H1 (cell line): ENCODE measurements around the gene HES5. TPM values are rescaled to one million over a fixed set of nuclear protein-coding genes. Genes with fewer than 3 reads are reported as not detected.

Experiments
- CTCF ChIA-PET: fragments of 300-600 bp; sonication (Branson Sonifier 250); formaldehyde crosslinking; loops from one replicate; lab custom pipeline; 2021; ENCODE audit not compliant: partially characterized antibody; lab: Charles Lee
- POLR2A ChIA-PET: fragments of 300-600 bp; sonication (Branson Sonifier 250); formaldehyde crosslinking; loops from one replicate; lab custom pipeline; 2021; ENCODE audit warnings: inconsistent platforms; ENCODE audit not compliant: partially characterized antibody; lab: Charles Lee
- DNase-seq, 2 experiments: peaks; one replicate each; pipeline versions ENCODE4 v3.0.0 to v3.0.0-alpha.2; 2010 to 2022; ENCODE audit warnings: low spot score in 2 of 2, low read depth in 1 of 2, mixed read lengths in 1 of 2
- FAIRE-seq: peaks from 2 replicates; lab custom pipeline; 2011; peaks lifted over from hg19 to GRCh38; lab: Jason Lieb, UNC
- H2AFZ ChIP-seq: 2 replicates; pipeline ENCODE4 v1.8.1; 2012; ENCODE audit warnings: low read length, inconsistent platforms
- H2AK5ac ChIP-seq: 2 replicates; pipeline ENCODE4 v1.6.1; 2013; ENCODE audit warnings: low read depth, low read length
- H2BK120ac ChIP-seq: replicated peaks from 2 replicates; pipeline ENCODE3; 2013; ENCODE audit warnings: low read depth, low read length, inconsistent platforms
- H2BK12ac ChIP-seq: 2 replicates; pipeline ENCODE4 v1.6.1; 2013; ENCODE audit warnings: low read depth, low read length
- H2BK15ac ChIP-seq: 2 replicates; pipeline ENCODE4 v1.6.1; 2013; ENCODE audit warnings: low read length
- H2BK20ac ChIP-seq: 2 replicates; pipeline ENCODE4 v1.6.1; 2013; ENCODE audit warnings: low read length
- H2BK5ac ChIP-seq: 2 replicates; pipeline ENCODE4 v1.6.1; 2013; ENCODE audit warnings: low read depth, low read length
- H3K14ac ChIP-seq: 2 replicates; pipeline ENCODE4 v1.6.1; 2013; ENCODE audit warnings: inconsistent platforms; ENCODE audit not compliant: insufficient read length
- H3K18ac ChIP-seq: 2 replicates; pipeline ENCODE4 v1.6.1; 2013; ENCODE audit warnings: low read length; ENCODE audit errors: extremely low read depth
- H3K23ac ChIP-seq: 2 replicates; pipeline ENCODE4 v1.6.1; 2013; ENCODE audit warnings: inconsistent platforms; ENCODE audit not compliant: insufficient read length
- H3K23me2 ChIP-seq: 2 replicates; pipeline ENCODE4 v1.6.1; 2013; ENCODE audit warnings: low read depth, low read length
- H3K27ac ChIP-seq: 2 replicates; pipeline ENCODE4 v1.6.1; 2011; ENCODE audit warnings: low read depth, low read length, inconsistent platforms
- H3K27me3 ChIP-seq, 4 experiments: replicated peaks in 1 of 4; 1 replicate in 1 of 4; 2 replicates in 3 of 4; pipeline versions ENCODE4 v1.6.1 to v1.8.1; 2011 to 2013; ENCODE audit warnings: low read length in 3 of 4, mild to moderate bottlenecking in 3 of 4, inconsistent platforms in 2 of 4, mixed read lengths in 2 of 4, moderate library complexity in 1 of 4; ENCODE audit not compliant: control insufficient read depth in 3 of 4, insufficient read depth in 3 of 4; ENCODE audit errors: extremely low read depth in 1 of 4
- H3K36me3 ChIP-seq, 4 experiments: 2 replicates each; pipeline versions ENCODE4 v1.6.1 to v1.8.1; 2011 to 2013; ENCODE audit warnings: mild to moderate bottlenecking in 4 of 4, low read length in 3 of 4, moderate library complexity in 2 of 4, control low read depth in 1 of 4, inconsistent platforms in 1 of 4; ENCODE audit not compliant: insufficient read depth in 4 of 4, control insufficient read depth in 2 of 4
- H3K4ac ChIP-seq: replicated peaks from 2 replicates; pipeline ENCODE3; 2013; ENCODE audit warnings: low read length, low read depth, mixed read lengths, inconsistent platforms; ENCODE audit not compliant: insufficient read length
- H3K4me1 ChIP-seq, 4 experiments: replicated peaks in 1 of 4; 1 replicate in 1 of 4; 2 replicates in 3 of 4; pipeline versions ENCODE4 v1.6.1 to v1.8.1; 2011 to 2013; ENCODE audit warnings: low read length in 3 of 4, inconsistent platforms in 2 of 4, mixed read lengths in 1 of 4; ENCODE audit not compliant: insufficient read depth in 4 of 4, control insufficient read depth in 3 of 4
- H3K4me2 ChIP-seq, 2 experiments: 2 replicates each; pipeline versions ENCODE4 v1.6.1 to v1.8.1; 2011 to 2013; ENCODE audit warnings: low read depth in 2 of 2, low read length in 2 of 2, control low read depth in 1 of 2, inconsistent platforms in 1 of 2, mild to moderate bottlenecking in 1 of 2; ENCODE audit not compliant: insufficient read depth in 1 of 2
- H3K4me3 ChIP-seq, 4 experiments: fragments of 200-600, 300-600 bp in 1 of 4; sonication (generic), shearing (Covaris generic), sonication (Bioruptor Twin) in 1 of 4; 2 replicates each; pipeline versions ENCODE4 v1.5.1 to v1.8.1; 2011 to 2016; ENCODE audit warnings: low read length in 4 of 4, low read depth in 3 of 4, control low read depth in 2 of 4, inconsistent platforms in 2 of 4, mild to moderate bottlenecking in 2 of 4, mixed read lengths in 1 of 4, moderate library complexity in 1 of 4; ENCODE audit not compliant: insufficient read depth in 2 of 4; ENCODE audit errors: extremely low read depth in 1 of 4
- H3K56ac ChIP-seq: replicated peaks from 2 replicates; pipeline ENCODE3; 2013; ENCODE audit warnings: low read depth, mild to moderate bottlenecking, mixed read lengths, low read length, inconsistent platforms; ENCODE audit not compliant: insufficient read length
- H3K79me1 ChIP-seq: 2 replicates; pipeline ENCODE4 v1.6.1; 2013; ENCODE audit warnings: low read depth, low read length, control low read depth
- H3K79me2 ChIP-seq, 2 experiments: 2 replicates each; pipeline versions ENCODE4 v1.6.1 to v1.8.1; 2012 to 2013; ENCODE audit warnings: low read length in 2 of 2, mild to moderate bottlenecking in 2 of 2, inconsistent platforms in 1 of 2; ENCODE audit not compliant: insufficient read depth in 2 of 2, control insufficient read depth in 1 of 2
- H3K9ac ChIP-seq, 4 experiments: replicated peaks in 1 of 4; 1 replicate in 1 of 4; 2 replicates in 3 of 4; pipeline versions ENCODE4 v1.6.1 to v1.8.1; 2011 to 2013; ENCODE audit warnings: low read depth in 3 of 4, low read length in 3 of 4, control low read depth in 2 of 4, mild to moderate bottlenecking in 2 of 4, moderate library complexity in 2 of 4, inconsistent platforms in 1 of 4; ENCODE audit errors: extremely low read depth in 1 of 4
- H3K9me3 ChIP-seq, 2 experiments: 2 replicates each; pipeline versions ENCODE4 v1.6.1 to v1.8.1; 2012 to 2013; ENCODE audit warnings: mild to moderate bottlenecking in 2 of 2, moderate library complexity in 2 of 2, control low read depth in 1 of 2, inconsistent platforms in 1 of 2, low read depth in 1 of 2, low read length in 1 of 2, mixed read lengths in 1 of 2; ENCODE audit not compliant: insufficient read depth in 2 of 2
- H4K20me1 ChIP-seq, 2 experiments: replicated peaks in 1 of 2; 2 replicates each; pipeline versions ENCODE3 to v1.8.1; 2011 to 2013; ENCODE audit warnings: inconsistent platforms in 2 of 2, low read length in 2 of 2, mild to moderate bottlenecking in 1 of 2; ENCODE audit not compliant: insufficient read depth in 2 of 2, control insufficient read depth in 1 of 2
- H4K5ac ChIP-seq: 2 replicates; pipeline ENCODE4 v1.6.1; 2013; ENCODE audit warnings: low read length, low read depth, mixed read lengths, inconsistent platforms; ENCODE audit not compliant: insufficient read length
- H4K8ac ChIP-seq: 2 replicates; pipeline ENCODE4 v1.8.0; 2013; ENCODE audit warnings: mild to moderate bottlenecking, moderate library complexity, low read length, inconsistent platforms; ENCODE audit not compliant: insufficient read depth; ENCODE audit errors: extremely low read depth
- H4K91ac ChIP-seq: replicated peaks from 2 replicates; pipeline ENCODE3; 2013; ENCODE audit warnings: low read length, mixed read lengths, inconsistent platforms; ENCODE audit not compliant: insufficient read length
- SIRT6 ChIP-seq: IDR thresholded peaks from one replicate; pipeline ENCODE4 v1.7.1; 2012; ENCODE audit warnings: low read length, inconsistent platforms
- WGBS, 2 experiments: shearing (Covaris generic) in 1 of 2; methylation state at CpG; one replicate each; pipeline versions ENCODE4 v1.1.6 to v1.1.7; 2013 to 2015; ENCODE audit warnings: low lambda C conversion rate in 2 of 2, mixed read lengths in 2 of 2, inconsistent platforms in 1 of 2, low coverage in 1 of 2, missing lambda C conversion rate in 1 of 2; ENCODE audit not compliant: insufficient replicate concordance in 2 of 2, insufficient coverage in 1 of 2, insufficient read length in 1 of 2; ENCODE audit errors: extremely low coverage in 1 of 2, missing lambda C conversion rate in 1 of 2; 5-methylcytosine and 5-hydroxymethylcytosine counted together
- polyA plus RNA-seq, 7 experiments: library from polyadenylated mRNA; depleted of rRNA in 3 of 7; stranded (reverse) in 5 of 7; unstranded in 2 of 7; fragments of >200 nt in 5 of 7; fragments of 200-250 nt in 2 of 7; gene quantifications; 1 replicate in 5 of 7; 2 replicates in 1 of 7; 4 replicates in 1 of 7; pipeline versions ENCODE4 v1.2.1 to v1.2.3, GENCODE V29; 2011 to 2013; ENCODE audit warnings: missing spikeins in 2 of 7, mixed read lengths in 2 of 7
- total RNA-seq: library from RNA; stranded (reverse); fragmentation: NEBNext Ultra II Directional; extraction: Animal tissue kit (Norgen Biotek cat#: 25700); gene quantifications from 2 replicates; pipeline ENCODE4 v1.2.1, GENCODE V29; 2021

HES5 gene
- total and polyA plus RNA-seq, 2 of the 8 experiments (the other 6 are each of a cell fraction or from before 2014, with no cell fraction given), result 0.22 TPM; not detected in 1

DNA sequence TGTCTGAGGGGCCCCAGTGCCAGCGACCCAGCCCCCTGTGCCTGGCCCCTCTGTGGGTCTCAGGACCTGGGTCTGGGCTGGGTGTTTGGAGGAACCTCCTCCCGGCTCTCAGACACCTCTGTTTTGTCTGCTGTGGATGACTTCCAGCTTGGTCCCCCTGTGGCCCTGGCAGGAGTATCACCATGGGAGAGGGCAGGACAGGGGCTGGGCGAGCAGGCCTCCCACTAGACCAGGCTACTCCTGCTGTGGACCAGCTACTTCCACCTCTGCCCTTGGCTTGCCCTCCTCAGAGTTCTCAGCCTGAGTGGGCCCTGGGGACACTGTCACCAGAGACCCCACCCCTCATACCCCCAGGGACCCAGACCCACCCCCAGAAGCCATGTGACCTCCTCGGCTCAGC lies 32.2 kb downstream of the HES5 start:
- Histone ChIP-seq H3K79me2 (no peaks in the 10 kb centered on the region), H3K14ac (no peak overlapping the region), H3K56ac (no peak overlapping the region), H2AK5ac (no peak overlapping the region), H3K18ac (no peak overlapping the region), H3K4ac (no peak overlapping the region), H3K23ac (no peak overlapping the region), H2AFZ (no peak overlapping the region), H2BK120ac (no peak overlapping the region), H4K8ac (no peak overlapping the region), H2BK20ac (no peak overlapping the region), H2BK12ac (no peak overlapping the region), H4K20me1 (peaks cover 0 to 6% of the 10 kb centered on the region in 2 experiments), H3K9me3 (no peaks in the 10 kb centered on the region), H3K23me2 (no peaks in the 10 kb centered on the region), H4K5ac (no peak overlapping the region), H3K36me3 (no peaks in the 10 kb centered on the region), H2BK5ac (no peak overlapping the region), H3K4me1 (no peaks in the 10 kb centered on the region), H3K79me1 (no peaks in the 10 kb centered on the region), H3K9ac (no peak overlapping the region), H3K4me2 (no peak overlapping the region), H3K4me3 (no peak overlapping the region), H3K27ac (no peak overlapping the region), H4K91ac (no peak overlapping the region), H3K27me3 (peaks cover 0 to 11% (median 3%) of the 10 kb centered on the region in 4 experiments; a peak in 3 of 7 replicates), H2BK15ac (no peak overlapping the region)
- WGBS, 2 experiments, result 82% methylated on average over 4 of the region's 4 CpGs; no CpG with 5 or more reads in 1 of the 2 experiments
- CTCF ChIA-PET, result interaction anchor here (0.6 to 1.1 kb wide), 5 partner anchors 20 to 848 kb away, joined by 3 to 4 read pairs (median 3); no protein-coding TSS in a partner anchor
- DNase-seq, result no peak
- no peak for FAIRE-seq
- POLR2A ChIA-PET, result no interaction called here
- TF ChIP-seq SIRT6, result no peak
